22Rv1 (cell line): Measurements from ENCODE around the gene TXLNG.

Experiments
- ZFX ChIP-seq: fragments of 450-650 bp; IDR thresholded peaks from 2 replicates; pipeline ENCODE4 v1.6.1; 2017; ENCODE audit warnings: antibody characterized with exemption, borderline replicate concordance
- TF ChIP-seq, protein P1 (sequence below): fragments of 450-650 bp; IDR thresholded peaks from 2 replicates; pipeline ENCODE4 v1.5.1; 2017; ENCODE audit warnings: mild to moderate bottlenecking

DNA sequence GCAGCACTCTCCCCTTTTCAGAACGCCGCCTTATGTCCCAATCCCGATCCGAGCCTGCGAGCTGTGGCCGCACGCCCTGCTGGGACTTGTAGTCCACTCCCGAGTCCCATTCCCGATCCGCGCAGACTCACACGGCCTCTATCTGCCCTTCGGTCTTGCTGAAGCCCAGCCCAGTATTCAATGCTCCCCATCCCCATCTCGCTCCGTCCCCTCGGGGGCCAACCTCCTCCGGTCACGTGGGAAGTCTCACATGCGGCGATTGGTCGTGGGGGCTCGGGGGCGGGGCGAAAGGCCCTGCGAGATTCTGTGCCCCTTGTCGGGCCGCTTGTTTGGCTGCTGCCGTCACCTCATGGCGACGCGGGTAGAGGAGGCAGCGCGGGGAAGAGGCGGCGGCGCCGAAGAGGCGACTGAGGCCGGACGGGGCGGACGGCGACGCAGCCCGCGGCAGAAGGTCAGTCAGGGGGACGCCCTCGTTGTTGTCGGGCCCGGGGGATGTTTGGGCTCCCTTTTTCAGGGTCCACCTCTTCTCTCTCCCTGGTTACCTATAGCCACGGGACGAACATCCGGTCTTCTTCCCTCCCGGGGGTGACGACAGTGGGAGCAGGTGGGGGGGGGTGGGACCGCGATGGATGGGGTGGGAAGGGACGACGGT, at the start of gene TXLNG:
- TF ChIP-seq, protein P1, sequence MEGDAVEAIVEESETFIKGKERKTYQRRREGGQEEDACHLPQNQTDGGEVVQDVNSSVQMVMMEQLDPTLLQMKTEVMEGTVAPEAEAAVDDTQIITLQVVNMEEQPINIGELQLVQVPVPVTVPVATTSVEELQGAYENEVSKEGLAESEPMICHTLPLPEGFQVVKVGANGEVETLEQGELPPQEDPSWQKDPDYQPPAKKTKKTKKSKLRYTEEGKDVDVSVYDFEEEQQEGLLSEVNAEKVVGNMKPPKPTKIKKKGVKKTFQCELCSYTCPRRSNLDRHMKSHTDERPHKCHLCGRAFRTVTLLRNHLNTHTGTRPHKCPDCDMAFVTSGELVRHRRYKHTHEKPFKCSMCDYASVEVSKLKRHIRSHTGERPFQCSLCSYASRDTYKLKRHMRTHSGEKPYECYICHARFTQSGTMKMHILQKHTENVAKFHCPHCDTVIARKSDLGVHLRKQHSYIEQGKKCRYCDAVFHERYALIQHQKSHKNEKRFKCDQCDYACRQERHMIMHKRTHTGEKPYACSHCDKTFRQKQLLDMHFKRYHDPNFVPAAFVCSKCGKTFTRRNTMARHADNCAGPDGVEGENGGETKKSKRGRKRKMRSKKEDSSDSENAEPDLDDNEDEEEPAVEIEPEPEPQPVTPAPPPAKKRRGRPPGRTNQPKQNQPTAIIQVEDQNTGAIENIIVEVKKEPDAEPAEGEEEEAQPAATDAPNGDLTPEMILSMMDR = no peak
- TF ChIP-seq ZFX = no peak
